Activated T-helper 17 cell treated with anti-CD3 and anti-CD28 coated beads, Interleukin-2, amount 50 U/mL, for 72 hours (primary cell): ENCODE data around the gene ALDH4A1. TPM values are rescaled to one million over a fixed set of nuclear protein-coding genes. Genes with fewer than 3 reads are reported as not detected.

Source experiments
- ATAC-seq: fragments of 150-1000 bp; cut with Tn5 transposase; replicated peaks from 2 replicates; pipeline ENCODE4 v1.10.0; 2021; ENCODE audit warnings: mild to moderate bottlenecking, moderate library complexity
- H3K27ac Mint-ChIP-seq: one replicate; pipeline ENCODE4 v1.8.0; 2022; ENCODE audit warnings: mixed read lengths
- H3K27me3 Mint-ChIP-seq: one replicate; pipeline ENCODE4 v1.8.0; 2022; ENCODE audit warnings: mixed read lengths
- H3K36me3 Mint-ChIP-seq: one replicate; pipeline ENCODE4 v1.8.0; 2022; ENCODE audit warnings: low read depth, mild to moderate bottlenecking, mixed read lengths
- H3K4me1 Mint-ChIP-seq: one replicate; pipeline ENCODE4 v1.8.0; 2022; ENCODE audit warnings: mixed read lengths
- H3K4me3 Mint-ChIP-seq: one replicate; pipeline ENCODE4 v1.8.0; 2022; ENCODE audit warnings: mild to moderate bottlenecking, mixed read lengths
- H3K9me3 Mint-ChIP-seq: one replicate; pipeline ENCODE4 v1.8.0; 2022; ENCODE audit warnings: mixed read lengths
- total RNA-seq, 2 donors: library from RNA; stranded (reverse); gene quantifications; one replicate each; pipeline ENCODE4 v1.2.3, GENCODE V29; 2022

ALDH4A1 gene, protein sequence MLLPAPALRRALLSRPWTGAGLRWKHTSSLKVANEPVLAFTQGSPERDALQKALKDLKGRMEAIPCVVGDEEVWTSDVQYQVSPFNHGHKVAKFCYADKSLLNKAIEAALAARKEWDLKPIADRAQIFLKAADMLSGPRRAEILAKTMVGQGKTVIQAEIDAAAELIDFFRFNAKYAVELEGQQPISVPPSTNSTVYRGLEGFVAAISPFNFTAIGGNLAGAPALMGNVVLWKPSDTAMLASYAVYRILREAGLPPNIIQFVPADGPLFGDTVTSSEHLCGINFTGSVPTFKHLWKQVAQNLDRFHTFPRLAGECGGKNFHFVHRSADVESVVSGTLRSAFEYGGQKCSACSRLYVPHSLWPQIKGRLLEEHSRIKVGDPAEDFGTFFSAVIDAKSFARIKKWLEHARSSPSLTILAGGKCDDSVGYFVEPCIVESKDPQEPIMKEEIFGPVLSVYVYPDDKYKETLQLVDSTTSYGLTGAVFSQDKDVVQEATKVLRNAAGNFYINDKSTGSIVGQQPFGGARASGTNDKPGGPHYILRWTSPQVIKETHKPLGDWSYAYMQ
- total RNA-seq, result 1 to 10 TPM; 3.5 to 4.8 TPM

DNA sequence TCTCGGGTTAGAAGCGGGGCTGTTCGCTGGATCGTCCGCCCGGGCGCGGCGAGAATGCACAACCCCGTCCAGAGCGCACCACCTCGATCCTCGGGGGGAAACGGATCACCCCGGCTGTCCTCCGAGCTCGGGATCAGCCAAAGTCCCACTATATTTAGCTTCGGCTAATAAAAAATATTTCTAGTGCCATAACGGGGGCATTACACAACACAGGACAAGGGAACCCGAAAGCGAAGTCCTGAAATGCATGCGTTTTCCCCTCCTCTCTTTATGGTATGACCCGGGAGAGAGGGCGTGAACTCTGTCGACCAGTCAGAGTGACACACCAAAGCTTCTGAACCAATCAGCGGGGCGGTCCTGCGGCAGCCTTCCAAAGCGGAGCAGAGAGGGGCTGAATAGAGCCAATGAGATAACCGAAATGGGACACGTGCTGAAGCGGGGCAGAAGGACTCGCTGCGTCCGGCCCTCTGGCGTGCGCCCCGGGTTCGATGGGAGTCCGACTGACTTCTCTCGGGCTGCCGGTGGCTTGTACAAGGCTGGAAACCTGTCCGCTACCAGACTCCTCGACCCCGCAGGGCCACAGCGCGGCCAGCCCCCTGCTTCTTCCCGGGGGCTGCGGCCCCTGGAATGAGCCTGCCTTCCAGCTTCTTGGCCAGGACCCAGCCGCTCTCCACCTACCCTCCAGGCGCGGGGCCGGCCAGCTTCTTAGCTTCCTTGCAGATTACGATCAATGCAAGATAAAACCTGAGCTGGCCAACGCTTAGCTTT lies at the start of gene ALDH4A1:
Gene ALDH4A1, minus strand, starts transcription at position 33 of the 768 bp plus-strand sequence. Its CDS starts 32 bp downstream, at position 1.
- H3K36me3 Mint-ChIP-seq, result peaks cover 22% of the 10 kb centered on the region
- H3K27ac Mint-ChIP-seq, result peak within 1 kb of the TSS; percentile 94
- peaks cover 12% of the 10 kb centered on the region for H3K4me1 Mint-ChIP-seq
- no peaks in the 10 kb centered on the region for H3K27me3 Mint-ChIP-seq
- ATAC-seq, result peak; percentile 99
- peak within 1 kb of the TSS; percentile 95 for H3K4me3 Mint-ChIP-seq
- H3K9me3 Mint-ChIP-seq, result no peaks in the 10 kb centered on the region

DNA sequence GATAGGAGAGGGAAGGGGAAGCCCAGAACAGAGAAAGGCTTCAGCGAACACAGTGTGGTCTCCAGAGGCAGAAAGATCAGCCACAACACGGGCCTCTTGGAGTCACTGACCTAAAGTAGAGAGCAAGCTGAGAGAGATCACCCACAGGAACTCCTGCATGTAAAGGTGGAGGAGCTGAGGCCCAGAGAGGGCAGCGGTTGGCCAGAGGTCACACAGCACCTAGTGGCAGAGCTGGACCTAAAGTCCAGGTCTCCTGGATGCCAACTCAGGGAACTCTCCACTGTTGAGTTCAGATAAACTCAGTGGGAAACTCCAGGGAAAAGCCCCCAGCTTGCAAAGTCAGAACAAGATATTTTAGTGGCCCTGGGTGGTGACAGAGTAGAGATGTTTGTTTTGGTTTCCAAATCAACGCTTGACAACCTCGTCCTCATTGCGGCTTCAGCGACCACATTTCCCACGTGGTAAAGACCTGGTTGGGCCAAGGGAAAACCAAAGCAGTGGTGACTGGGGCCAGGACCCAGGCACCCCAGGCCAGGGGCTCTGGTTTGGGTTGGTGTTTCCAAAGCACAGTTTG lies 49.5 kb upstream of the ALDH4A1 start:
- H3K27me3 Mint-ChIP-seq, result no peaks in the 10 kb centered on the region
- peak; percentile 64 for ATAC-seq
- no peaks in the 10 kb centered on the region for H3K9me3 Mint-ChIP-seq
- peaks cover 79% of the 10 kb centered on the region for H3K36me3 Mint-ChIP-seq
- peak overlapping the region; percentile 100 for H3K27ac Mint-ChIP-seq
- H3K4me1 Mint-ChIP-seq, result peaks cover 51% of the 10 kb centered on the region
- H3K4me3 Mint-ChIP-seq, result peak overlapping the region; percentile 98

DNA sequence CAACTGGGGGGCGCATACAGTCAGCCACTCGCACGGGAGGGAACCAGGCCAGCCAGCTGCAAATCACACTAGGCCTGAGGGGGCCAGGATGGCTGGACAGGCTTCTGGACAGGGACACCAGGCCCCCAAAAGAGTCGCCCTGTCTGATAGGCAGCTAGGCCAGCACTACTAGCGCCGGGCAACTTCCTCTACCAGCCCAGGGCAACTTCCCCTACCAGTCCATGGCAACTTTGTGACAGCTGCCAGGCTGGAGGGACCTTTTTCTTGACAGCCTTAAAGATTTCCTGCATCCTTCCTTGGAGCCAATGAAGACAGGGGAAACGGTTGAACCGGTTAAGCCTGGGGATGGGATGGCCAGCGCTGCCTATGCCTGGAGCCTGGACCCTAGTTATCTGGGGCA lies 49.1 kb upstream of the ALDH4A1 start:
- H3K4me1 Mint-ChIP-seq, result peaks cover 54% of the 10 kb centered on the region
- peak overlapping the region; percentile 98 for H3K4me3 Mint-ChIP-seq
- no peaks in the 10 kb centered on the region for H3K27me3 Mint-ChIP-seq
- ATAC-seq, result peak; percentile 1
- peaks cover 79% of the 10 kb centered on the region for H3K36me3 Mint-ChIP-seq
- no peaks in the 10 kb centered on the region for H3K9me3 Mint-ChIP-seq
- H3K27ac Mint-ChIP-seq, result peak overlapping the region; percentile 100

DNA sequence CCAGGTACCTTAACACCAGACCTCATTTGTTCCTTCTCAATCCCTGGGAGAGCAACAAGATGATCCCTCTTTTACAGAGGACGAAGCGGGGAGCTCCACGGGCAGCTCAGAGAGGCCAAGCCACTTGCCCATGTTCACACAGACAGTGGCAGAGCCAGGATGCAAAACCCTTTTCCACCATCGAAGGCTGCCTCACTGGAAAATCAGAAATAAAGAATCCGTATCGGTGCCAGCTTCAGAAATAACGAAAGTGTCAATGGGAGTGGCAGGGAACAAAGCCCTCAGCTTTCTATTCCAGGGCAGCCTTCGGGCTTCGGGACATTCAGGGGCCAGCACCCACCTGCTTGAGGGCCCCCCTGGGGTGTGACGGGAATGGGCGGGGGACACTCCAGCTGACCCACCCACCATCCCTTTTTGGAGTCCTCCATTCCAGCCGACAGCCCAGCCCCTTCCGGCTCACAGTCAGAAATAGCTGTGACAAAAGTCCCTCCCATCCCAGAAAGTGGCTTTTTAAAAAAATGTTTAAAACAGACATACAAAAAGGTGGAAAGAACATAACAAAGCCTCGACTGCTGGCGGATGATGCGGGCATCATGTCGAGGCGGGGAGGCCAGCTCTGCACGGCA lies 48.2 kb upstream of the ALDH4A1 start:
- Mint-ChIP-seq H3K9me3 (no peaks in the 10 kb centered on the region), H3K36me3 (peaks cover 79% of the 10 kb centered on the region), H3K27me3 (no peaks in the 10 kb centered on the region), H3K4me3 (peak overlapping the region; percentile 98), H3K4me1 (peaks cover 59% of the 10 kb centered on the region), H3K27ac (peak overlapping the region; percentile 100)
- ATAC-seq, result peak; percentile 9

DNA sequence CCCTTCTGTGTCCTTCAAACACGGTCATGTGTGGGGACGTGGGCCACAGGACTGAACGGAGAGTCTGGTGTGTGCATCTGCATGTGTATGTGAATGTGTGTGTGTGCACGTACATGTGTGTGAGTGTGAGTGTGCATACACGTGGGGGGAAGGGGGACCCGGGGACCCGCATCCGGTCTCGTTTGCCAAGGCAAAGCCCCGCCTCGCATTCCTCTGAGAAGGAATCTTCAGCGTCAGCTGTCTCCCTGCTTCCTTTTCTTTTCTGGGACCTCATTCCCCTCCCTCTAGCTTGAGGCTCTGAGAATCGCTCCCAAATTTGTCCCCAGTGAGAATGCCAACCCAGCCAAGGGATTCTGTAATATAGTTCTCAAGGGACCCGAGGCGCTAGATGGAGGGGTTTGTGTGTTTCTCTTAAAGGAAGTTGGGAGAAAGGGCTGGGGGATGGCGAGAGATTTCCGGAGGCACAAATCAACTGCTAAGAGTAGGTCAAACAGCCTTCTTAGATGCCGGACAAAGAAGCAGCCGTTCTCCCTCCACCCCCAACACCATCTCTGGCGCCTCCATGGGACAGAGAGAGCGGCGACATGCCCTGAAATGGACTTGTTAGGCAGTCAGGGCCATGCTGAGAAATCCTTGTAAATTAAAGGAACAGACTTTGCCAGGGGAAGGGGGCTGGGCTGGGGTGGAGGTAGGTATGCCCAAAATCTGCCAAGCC lies 47.5 kb upstream of the ALDH4A1 start:
- ATAC-seq, result no peak
- Mint-ChIP-seq H3K9me3 (no peaks in the 10 kb centered on the region), H3K36me3 (peaks cover 74% of the 10 kb centered on the region), H3K27ac (peak overlapping the region; percentile 100), H3K4me1 (peaks cover 62% of the 10 kb centered on the region), H3K4me3 (peak overlapping the region; percentile 98), H3K27me3 (no peaks in the 10 kb centered on the region)

DNA sequence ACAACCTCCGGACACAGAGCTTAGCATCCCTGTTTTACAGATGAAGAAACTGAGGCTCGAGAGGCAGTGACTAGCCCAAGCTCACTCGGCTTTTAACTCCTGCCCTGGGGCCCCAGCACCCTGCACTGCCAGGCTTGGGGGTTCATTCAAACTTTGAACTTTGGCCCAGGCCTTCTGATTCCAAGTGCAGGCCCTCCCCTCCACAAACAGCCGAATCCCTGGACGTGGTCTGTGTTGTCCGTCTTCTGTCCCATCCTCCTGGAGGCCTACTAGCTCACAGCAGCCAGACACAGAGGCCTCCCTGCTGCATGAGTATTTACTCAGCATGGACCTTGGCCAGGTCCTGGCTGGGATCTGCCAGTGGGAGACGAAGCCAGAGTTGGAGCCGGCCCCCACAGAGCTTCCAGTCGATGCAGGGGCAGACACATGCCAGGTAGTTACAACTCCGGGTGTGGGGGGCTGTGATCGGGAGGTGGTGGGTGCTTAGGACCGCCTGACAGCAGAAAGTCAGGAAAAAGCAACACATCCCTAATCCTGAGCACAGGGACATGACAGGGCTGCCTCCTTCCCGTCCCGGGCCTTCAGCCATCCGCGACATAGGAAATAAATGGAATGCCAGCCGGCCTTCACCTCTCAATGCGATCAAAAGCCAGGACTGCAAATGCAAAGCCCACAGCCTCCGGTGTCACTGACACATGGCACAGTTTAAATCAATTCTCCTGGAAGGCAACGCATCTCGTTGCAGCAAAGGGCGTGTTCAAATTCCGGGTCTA lies 46.7 kb upstream of the ALDH4A1 start:
- no peak for ATAC-seq
- Mint-ChIP-seq H3K27ac (peak overlapping the region; percentile 100), H3K9me3 (no peaks in the 10 kb centered on the region), H3K4me1 (peaks cover 62% of the 10 kb centered on the region), H3K4me3 (peak overlapping the region; percentile 98), H3K36me3 (peaks cover 69% of the 10 kb centered on the region), H3K27me3 (no peaks in the 10 kb centered on the region)

DNA sequence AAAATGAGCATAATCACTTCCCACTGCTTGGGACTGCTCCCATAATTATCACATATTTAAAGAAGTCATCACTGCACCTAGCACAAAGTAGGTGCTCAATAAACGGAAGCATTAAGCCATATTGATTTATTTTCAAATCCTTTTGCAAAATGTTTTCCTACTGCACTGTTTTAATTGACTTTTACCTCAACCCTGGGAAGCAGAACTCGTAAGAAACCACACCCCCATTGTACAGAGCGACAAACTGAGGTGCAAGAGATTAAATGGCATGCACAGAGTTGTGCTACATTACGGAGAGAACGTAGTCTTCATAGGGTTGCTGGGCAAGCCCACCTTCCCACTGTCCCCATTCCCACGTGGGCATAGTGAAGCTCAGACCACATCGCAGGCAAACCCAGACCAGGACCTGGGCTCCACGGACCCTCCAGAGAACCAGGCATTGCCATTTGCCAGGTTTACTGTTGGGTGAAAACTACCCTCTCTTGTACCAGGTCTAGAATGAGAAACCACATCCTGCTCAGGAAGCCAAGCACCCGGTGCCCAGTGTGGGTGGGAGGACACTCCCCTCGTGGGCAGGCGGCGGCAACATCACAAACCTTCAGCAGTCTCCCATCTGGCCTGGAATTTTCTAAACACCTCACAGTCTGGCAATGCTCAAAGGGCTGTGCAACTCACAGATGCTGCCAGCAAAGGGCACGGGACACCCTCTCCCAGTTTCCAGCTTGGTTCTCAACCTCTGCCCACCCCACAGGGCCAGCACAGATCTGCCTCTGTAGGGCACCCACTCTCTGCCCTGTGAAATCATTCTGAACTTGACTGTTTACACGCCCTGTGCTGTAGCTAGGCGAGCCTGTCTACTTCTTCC lies 45.9 kb upstream of the ALDH4A1 start:
- H3K9me3 Mint-ChIP-seq, result no peaks in the 10 kb centered on the region
- H3K27me3 Mint-ChIP-seq, result no peaks in the 10 kb centered on the region
- H3K4me3 Mint-ChIP-seq, result peak overlapping the region; percentile 98
- H3K27ac Mint-ChIP-seq, result peak overlapping the region; percentile 100
- ATAC-seq, result peak; percentile 37
- H3K36me3 Mint-ChIP-seq, result peaks cover 69% of the 10 kb centered on the region
- H3K4me1 Mint-ChIP-seq, result peaks cover 60% of the 10 kb centered on the region

DNA sequence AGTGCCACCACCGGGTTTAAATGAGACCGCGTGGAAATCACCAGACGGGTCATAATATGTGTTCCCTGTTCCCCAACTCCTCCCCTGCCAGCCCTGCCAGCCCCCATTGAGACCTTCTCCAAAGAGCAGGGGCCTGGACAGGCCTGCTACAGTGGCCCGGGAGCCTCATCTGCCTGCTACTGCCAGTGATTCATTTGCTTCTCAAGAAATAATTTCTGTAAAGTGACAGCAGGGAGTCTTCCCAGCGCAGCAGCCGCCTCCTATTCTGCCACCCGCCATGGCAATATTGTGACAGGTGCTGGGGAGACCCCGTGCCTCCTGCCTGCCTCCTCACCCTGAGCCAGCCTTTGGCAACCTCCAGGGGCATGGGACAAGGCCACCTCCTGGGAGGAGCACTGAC lies 45.2 kb upstream of the ALDH4A1 start:
- H3K4me3 Mint-ChIP-seq, result peak overlapping the region; percentile 98
- H3K36me3 Mint-ChIP-seq, result peaks cover 63% of the 10 kb centered on the region
- no peaks in the 10 kb centered on the region for H3K27me3 Mint-ChIP-seq
- H3K9me3 Mint-ChIP-seq, result no peaks in the 10 kb centered on the region
- peak overlapping the region; percentile 100 for H3K27ac Mint-ChIP-seq
- no peak for ATAC-seq
- H3K4me1 Mint-ChIP-seq, result peaks cover 56% of the 10 kb centered on the region

DNA sequence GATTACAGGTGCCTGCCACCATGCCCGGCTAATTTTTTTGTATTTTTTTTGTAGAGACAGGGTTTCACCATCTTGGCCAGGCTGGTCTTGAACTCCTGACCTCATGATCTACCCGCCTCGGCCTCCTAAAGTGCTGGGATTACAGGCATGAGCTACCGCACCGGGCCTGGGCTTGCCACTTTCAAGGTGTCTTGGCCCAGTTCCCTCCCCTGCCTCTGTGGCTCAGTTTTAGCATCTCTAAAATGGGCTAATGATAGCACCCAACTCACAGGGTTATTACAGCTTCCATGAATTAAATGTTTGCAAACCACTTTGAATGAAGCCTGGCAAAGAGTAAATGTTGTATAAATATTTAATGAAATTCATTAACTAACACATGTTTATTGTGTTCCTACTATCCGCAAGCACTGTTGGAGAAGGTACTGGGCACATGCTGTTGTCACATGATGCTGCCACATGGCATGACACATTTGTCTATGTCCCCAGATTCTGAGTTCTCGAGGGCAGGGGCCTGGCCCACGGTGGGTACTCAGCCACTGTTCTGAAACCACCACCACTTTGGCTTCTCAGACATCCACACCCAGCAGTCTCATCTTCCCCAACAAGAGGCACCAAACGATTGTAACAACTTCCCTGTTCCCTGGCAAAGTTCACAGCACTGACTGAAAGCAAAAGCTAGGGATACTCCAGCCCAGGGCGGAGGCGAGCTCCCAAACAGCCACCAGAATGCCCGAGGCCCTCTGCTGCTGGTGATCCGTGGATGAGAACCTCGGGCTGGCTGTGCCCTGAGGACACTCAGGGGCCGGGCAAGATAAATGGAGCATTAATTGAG lies 44.4 kb upstream of the ALDH4A1 start:
- Mint-ChIP-seq H3K4me1 (peaks cover 52% of the 10 kb centered on the region), H3K9me3 (no peaks in the 10 kb centered on the region), H3K36me3 (peaks cover 55% of the 10 kb centered on the region), H3K4me3 (peak overlapping the region; percentile 98), H3K27me3 (no peaks in the 10 kb centered on the region), H3K27ac (peak overlapping the region; percentile 100)
- ATAC-seq, result no peak

DNA sequence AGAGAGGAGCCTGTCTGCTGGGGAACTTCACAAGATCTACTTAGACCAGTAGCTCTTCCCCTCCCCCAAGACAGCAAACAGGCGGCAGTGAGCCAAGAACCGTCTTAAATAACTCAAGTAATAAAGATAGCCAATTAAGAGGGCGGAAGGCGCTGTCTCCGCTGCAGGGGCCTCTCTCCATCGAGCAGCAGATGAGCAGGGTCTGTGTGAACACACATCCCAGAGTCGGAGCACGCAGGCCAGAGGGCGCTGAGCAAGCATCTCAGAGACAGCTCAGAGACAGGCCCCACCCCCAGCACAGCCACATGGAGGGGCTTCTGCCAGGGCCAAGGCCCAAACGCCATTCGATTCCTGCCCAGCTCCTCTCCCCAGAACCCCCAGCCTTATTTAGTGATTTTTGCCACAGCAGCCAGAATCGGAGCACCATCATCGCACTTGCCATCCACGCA lies 43.1 kb upstream of the ALDH4A1 start:
- peaks cover 56% of the 10 kb centered on the region for H3K4me1 Mint-ChIP-seq
- H3K9me3 Mint-ChIP-seq, result no peaks in the 10 kb centered on the region
- ATAC-seq, result no peak
- peaks cover 42% of the 10 kb centered on the region for H3K36me3 Mint-ChIP-seq
- no peaks in the 10 kb centered on the region for H3K27me3 Mint-ChIP-seq
- H3K27ac Mint-ChIP-seq, result peak overlapping the region; percentile 80
- peak overlapping the region; percentile 45 for H3K4me3 Mint-ChIP-seq

DNA sequence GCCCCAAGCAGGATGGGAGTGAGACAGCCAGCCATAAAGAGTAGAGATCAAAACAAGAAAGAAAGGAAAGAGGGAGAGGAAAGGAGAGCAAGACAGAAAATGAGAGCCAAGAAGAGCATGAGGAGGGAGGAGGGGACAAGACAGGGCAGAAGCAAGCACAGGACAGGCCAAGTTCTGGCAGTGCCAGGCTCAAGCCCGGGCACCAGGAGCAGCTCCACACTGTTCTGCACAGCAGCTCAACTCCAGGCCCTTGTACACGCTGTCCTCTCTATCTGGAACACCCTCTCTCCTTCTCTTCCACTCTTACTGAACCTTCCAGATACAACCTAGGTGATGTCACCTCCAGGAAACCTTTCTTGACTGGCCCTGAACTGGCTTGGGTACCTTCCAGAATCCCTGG lies 42.5 kb upstream of the ALDH4A1 start:
- peak overlapping the region; percentile 80 for H3K27ac Mint-ChIP-seq
- ATAC-seq, result no peak
- H3K9me3 Mint-ChIP-seq, result no peaks in the 10 kb centered on the region
- H3K36me3 Mint-ChIP-seq, result peaks cover 36% of the 10 kb centered on the region
- H3K4me3 Mint-ChIP-seq, result peak overlapping the region; percentile 45
- H3K27me3 Mint-ChIP-seq, result no peaks in the 10 kb centered on the region
- peaks cover 62% of the 10 kb centered on the region for H3K4me1 Mint-ChIP-seq
